GM18861 (cell line): Measurements from ENCODE around the gene HOXC12.

Source experiments
- ATAC-seq: cut with Tn5 transposase; IDR thresholded peaks from one replicate; pipeline ENCODE4 v1.9.1; 2021; ENCODE audit not compliant: unreplicated experiment

HOXC12 gene

DNA sequence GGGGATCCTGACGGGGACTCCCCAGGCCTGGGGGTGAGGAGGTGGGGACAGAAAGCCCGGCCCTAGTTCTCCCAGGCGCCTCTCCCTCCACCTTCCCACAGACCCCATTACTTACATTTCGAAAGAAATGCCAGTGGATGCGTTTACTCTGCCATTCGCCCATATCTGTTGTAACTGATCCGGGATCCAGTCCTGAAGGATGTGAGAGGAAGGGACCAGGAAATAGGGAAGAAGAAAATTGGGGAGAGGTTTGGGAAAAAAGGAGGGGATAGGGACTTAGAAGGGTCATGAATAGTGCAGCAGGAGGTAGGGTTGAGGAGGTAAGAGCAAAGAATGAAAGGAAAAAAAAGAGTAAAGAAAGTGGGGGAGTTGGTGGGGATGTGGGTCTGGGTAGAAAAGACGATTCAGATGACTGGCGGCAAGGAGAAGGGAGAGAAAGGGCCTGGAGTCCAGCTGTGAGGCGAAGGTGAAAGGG, 1.1 kb downstream of the HOXC12 start:
- no peak for ATAC-seq

DNA sequence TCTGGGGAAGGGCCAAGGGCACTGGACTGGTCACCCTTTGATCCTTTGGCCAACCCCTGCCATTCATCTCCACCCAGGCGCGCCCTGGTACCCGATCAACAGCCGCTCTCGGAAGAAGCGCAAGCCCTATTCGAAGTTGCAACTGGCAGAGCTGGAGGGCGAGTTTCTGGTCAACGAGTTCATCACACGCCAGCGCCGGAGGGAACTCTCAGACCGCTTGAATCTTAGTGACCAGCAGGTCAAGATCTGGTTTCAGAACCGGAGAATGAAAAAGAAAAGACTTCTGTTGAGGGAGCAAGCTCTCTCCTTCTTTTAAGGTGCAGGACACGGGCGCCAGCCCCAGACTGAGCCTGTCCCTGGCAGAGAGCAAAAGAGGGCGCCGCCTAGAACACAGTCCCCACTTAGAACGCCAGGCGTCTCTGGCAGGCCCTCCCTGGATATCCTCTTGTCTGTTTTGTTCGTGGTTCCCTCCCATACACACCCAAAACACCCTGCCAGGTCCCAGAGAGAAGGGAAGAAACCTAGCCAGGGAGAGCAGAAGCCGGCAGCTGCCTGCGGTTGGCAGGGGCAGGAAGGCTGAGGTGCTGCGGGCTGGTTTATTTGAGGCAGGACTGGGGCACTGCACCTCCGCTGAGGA, 1.7 kb downstream of the HOXC12 start:
- ATAC-seq = no peak

DNA sequence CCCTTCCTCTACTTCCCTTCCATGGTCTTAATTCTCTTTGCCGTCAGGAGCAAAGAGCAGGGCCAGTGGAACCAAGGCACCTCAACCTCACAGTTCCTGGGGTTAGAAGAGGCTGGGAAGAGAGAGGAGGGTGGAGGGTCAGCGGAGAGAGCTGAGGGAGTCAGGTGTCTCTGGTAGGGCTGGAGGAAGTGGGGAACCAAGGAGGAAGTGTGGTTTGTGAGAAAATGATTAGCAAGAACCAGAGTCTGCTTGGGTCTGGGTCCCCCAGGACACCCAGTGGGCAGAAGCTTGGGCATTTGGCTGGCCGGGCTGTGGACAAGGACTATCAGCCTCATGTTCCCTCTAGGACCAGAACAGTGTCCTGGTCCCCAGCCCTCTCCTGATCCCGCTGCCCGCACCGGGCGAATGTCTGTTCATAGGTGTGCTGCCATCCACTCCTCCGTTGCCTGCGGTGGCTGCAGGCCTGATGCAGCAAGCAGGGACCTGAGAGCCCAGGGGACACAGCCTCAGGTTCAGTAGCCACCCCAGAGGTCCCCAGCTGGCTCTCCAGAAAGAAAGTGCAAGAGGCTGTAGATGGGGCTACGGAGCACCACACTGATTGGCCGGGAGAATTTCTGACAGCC, 2.3 kb downstream of the HOXC12 start:
- ATAC-seq = no peak

DNA sequence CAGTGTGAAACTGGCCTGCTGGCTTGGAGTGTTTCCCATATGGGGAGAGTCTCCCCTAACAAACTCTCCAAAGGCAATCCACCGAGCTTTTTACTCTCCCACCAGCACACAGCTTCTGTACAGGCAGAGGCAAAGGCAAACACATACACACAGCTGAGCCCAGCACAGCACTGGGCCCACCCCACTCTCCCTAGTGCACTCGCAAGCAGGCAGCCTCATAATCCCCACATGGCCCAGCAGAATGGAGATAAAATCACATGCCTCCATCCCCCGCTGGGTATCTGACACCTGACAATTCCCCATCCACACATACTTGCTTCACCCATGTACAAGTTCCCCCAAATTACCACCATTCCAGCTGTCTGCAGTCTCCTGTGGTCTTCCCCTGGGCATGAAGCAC, 3.4 kb downstream of the HOXC12 start:
- ATAC-seq = no peak

DNA sequence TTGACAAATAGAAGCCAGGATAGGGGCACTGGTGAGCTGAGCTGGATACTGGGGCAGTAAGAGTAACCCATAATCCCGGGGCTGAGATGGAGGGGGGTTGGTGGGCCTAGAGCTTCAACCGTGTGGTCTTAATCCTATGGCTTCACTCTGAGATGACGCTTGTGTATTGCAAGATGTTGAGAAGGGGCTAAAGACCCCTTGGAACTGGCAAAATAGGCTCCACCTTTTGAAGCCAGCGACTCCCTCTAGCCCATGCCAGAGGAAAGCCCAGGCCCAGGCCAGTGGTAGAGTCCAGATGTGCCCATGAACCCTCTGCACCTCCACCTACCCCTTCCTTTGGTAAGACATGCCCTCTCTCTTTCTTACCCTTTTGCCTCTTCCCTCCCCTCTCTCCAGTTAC, 4.6 kb downstream of the HOXC12 start:
- ATAC-seq = no peak

DNA sequence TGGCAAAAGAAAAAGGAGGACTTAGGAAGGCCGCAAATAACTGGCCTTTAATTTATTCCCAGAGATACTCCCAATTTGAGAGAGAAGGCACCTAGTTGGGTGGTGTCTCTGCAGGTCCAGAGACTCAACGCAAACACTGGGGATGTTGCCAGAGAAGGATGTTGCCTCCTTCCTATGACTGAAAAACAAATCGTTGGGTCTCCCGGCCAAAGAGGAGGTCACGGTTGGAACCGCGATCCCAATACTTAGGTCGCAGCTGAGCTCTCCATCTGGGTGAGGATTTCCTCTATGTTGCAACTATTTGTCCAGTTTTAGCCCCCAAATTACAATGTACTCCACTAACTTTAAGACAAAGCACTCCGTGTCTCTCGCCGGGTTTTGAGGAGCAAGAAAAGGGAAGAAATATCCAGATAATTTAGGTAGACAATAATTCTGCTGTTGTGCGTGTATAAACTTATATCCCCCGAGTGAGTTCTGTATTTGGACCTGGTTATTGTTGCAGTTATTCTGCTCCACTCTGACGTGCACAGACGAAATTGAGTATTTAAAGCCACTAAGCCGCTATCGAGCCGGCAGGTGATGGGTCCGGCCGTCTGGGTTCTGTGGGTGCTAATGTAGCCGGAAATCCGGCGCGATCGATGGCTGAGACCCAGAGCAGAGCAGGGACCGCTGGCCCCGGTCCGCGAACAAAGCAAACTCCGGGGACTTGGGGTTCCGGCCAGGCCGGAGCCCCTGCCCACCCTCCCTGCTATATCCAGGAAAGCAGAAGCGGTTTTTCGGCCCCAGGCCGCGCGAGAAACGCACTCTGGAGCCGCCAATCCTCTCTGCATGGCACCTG, 5.7 kb downstream of the HOXC12 start:
- no peak for ATAC-seq

DNA sequence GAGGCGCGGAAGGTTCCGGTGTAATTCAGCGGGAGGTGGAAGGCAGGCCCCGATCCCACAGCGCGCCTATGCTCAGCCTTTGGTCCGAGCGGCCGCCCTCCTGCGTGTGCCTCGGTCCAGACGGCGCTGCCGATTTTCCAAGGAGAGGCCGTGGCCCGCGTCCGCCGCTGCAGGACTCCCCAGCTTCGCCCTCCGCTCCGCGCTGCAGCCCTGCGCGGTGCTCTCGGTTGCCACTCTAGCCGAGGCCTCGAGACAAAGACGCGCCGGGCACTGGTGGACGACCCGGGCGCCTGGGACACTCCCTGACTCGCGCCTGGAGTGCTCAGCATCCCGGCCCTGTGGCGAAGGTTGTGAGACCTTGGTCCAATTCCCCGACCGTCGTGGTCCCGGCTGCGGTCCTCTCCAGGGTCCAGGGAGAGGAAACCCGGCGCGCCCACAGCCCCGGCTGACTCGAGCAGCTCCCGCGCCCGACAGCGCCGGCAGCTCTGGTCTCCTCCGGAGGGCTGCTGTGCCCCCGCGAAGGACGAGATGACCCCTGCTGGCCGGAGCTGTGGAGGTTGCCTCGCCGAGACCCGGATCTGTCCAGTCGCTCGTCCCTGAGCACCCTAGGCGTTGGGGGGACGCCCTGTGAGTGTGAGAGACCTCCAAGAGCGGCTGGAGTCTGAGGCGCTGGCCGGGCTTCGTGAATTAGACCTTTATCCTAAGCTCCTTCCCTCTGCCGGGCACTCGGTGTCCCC, 6.5 kb downstream of the HOXC12 start:
- ATAC-seq = no peak

DNA sequence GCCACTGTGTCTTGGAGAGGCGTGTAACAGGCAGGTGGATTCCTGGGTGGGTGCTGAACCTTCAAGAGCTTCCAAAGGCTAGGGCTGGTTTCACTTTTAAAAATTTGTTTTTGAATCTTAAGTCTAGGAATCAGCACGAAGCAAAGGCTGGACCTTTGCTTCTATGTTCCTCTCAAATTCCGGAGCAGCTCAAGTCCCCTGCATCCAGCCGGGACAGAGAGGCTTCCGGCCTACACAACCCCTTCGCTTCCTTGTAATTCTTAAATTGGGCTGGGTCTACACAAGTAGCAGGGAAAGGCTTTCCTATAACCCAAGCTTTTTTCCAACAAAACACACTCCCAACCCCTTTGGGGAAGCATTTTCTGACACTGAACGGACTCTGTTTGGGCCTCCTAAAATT, 8.3 kb downstream of the HOXC12 start:
- no peak for ATAC-seq

DNA sequence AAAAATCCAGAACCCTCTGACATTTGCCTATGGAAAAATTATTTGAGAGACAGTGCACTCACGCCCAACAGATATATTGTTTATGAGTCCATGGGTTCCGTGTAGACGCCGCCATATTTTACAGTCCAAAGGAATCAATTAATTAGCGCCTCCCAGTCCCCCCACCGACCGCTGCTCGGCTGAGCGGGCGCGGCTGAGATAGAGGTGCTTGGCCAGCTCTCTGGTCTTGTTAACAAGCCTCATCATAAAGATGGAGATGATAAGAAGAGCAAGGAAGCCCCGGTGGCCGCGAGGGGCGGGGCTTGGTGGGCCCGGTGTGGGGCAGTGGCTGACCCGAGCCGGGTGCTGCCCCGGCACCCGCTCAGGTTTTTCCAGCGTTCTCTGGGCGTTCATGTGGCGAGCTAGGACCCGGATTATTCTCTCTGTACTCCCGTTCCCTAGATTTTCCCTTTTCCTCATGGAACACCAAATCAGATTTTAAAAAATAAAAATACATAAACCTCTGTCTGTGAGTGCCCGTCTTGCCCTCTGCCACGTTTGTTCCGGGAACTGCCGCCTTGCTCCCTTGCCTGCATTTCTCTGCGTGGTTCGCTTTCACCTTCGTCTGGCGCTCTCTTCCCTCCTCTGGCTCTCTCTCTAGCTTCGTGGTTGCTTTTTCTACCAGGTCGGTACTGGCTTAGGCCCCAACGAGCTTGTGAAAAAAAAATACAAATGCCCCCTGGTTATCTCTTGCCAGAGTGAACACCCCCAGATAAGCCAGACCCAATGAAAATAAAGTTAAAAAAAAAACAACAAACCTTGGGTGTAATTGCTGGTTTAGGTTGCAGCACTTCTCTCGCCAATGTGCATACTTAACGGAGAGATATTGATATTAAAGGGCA, 9.0 kb downstream of the HOXC12 start:
- no peak for ATAC-seq

DNA sequence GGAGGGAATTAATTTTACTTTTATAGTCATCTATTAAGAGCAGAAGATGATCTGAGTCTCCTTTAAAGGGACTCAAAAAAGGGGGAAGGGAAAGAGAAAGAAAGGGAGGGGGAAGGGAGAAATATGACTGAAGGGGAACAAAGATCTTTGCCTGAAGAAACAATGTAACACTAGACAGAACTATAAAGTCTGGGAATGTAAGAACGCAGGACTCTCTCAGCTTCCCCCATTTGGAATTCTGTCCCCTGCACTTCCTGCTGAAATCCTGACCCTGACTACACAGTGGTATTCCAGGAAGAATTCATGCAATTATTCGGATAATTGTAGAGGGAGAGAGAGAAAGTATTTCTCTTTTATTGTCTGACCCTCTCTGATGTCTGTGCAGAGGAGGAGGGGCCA, 9.6 kb downstream of the HOXC12 start:
- ATAC-seq = no peak

DNA sequence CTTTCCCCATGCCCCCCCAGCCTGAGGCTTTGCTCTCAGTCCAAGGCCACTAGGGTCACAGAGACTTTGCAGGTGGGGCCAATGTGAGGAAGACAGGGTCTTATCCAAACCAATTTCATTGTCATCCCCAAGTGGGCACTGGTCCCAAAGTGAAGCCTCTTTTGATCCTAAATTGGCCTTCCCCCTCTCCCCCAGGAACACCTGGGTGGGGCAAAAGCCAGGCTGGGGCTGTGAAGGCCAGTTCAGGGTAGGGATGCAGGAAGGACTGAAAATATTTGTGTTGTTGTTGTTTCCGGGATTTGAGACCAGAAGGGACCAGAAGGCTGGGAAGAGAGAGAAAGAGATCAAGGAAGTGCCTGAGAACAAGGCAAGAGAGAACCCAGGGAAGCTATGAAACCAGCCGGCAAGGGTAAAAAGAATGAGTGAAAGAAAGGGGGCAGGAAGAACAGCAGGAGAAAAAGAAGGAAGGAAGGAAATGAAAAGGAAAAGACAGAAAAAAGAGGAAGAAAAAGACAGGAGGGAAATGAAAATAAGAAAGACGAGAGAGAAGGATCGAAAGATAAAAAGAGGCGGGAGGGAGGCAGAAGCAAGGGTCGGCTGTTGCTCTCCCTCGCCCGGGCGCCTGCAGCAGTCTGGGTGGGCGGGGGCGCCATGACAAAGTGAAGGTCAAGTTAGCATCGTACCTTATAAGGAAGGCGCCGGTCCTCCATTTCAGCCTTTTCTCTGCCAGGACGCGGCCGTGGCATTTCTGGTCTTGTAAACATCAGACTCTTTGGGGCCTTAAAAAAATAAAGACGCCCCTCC, 10.8 kb downstream of the HOXC12 start:
- ATAC-seq = no peak

DNA sequence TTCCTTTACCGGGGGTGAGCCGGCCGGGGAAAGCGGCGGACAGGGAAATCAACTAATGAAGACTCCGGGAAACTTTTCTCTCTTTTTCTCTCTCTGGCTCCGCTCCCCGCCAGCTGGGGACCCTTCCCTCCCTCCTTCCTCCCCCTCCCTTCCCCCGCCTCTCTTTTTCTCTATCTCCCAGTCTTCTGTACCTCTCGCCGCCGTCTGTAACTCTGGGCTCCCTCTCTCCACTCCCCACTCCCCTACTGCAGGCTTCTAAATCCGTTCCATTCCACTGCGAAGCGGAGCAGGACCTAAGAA, 11.3 kb downstream of the HOXC12 start:
- no peak for ATAC-seq

DNA sequence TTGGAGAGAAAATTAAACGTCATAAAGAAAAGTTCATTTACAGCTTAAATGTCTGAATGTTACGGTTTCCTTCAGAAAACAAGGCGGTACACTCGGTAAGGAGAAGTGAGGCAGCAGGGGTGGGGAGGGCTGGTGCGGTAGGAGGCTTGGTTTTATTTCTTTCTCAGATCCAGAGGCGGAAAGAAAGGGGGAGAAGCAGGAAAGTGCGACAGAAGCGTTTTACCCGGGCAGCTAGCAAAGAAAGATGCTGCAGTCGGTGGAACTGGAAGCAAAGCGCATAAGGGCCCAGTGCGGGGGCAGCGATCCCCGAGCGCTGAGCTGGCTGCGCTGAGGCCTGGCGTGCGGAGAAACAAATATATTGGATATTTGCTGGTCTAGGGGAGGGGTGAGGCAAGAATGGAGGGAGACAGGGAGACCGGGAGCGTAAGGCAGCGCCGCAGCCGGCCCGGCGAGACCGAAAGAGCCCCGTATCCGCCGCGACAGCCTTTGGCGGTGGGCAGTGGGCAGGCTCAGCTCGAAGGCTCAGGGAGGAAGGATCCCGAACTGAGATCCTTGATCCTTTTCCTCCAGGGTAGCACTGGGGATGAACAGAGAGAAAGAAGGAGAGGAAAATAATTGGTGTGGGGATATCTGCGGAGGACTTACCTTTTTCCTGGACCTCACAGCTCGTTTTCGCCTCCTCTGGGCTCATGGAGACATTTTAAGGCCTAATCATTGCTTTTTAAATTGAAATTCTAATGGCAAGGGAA, 11.9 kb downstream of the HOXC12 start:
- no peak for ATAC-seq

DNA sequence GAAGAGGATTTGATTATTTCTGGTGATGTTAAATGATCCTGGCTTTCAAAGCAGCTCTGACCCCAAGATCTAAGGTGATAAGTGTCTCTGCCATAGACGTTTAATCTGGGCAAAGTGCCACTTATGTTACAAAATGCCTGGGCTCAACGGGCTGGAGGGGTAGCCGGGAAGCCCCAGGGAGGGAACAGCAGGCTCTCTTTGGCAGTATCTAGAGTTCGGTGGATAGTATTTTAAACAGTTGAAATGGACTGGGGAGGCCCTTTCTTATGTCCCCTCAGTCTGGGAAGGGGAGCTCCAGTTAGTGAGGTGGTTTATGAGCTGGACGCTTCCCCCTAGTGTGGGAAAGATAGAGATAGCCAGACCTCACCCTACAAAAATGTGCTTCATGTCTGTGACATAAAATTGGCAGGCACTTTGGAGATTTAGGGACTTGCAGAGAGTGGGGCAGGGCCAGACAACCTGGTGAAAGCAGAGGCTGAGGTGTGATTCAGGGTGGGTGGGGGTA, 12.8 kb downstream of the HOXC12 start:
- no peak for ATAC-seq

DNA sequence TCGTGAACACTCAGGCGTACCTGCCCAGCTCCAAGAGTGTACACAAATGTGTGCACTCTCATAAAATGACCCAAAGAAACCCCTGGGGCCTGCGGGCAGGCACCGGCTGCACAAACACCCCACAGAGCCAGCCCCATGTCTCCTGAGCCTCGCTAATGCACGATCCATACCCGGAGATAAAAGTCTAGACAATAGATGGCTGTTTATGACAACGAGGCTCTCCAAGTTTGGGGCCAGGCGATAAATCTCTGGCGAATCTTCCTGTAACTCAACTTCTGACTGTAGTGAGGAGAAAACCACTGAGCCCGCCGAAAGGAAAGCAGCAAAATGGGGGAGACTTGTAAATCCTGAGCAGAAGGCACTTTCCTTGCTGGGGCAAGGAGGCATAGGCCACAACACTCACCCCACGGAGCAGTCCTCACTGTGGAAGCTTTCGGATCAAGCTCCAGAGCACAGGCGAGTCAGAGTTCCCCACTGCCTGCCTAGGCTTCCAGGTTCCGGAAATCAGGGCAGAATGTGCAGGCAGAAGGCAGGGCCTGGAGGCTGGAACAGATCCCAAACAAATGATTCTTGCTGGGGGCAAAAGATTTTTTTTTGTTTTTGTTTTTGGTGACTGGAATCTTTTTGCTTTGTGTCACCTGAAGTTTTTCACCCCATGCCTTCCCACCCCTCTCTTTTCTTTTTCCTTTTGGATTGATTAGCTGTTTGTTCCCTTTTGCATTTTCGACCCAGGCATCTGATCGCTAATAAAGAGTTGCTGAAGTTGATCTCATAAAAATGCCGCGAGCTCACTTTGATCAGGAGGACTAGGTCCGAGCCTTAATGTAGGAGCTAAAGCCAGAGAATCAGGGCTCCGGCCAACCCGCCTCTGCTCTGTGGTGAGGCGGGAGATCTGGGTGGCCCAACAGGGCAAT, 13.8 kb downstream of the HOXC12 start:
- ATAC-seq = no peak

DNA sequence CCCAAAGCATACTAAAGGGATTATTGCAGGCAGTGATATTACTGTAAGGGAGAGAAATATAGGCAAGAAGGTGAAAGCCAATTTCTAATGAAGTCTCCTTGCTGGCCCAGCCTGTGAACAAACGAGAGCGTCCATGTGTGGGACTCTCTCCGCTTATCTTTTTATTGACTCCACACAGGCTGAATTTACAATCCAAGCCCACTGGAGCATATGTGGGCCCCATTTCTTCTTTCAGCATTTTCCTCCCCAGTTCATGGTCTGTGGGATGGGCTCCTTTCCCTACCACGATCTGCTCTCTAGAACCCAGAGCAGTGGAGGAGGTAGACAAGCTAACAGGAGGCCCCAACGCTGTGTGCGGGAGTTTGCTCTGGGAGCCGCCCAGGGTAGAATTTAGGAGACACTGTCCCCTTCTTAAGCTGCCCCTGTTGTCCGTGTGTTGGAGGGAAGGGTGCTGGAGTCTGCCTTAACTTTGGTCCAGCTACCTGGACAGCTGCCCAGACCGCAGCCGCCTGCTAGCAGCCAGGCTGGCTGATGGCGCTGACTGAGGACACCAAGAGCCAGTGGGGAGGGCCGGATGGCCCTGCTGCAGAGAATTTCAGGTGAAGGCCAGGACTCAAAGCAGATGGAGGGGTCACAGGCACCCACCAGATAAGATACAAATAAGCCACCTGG, 15.0 kb downstream of the HOXC12 start:
- no peak for ATAC-seq

DNA sequence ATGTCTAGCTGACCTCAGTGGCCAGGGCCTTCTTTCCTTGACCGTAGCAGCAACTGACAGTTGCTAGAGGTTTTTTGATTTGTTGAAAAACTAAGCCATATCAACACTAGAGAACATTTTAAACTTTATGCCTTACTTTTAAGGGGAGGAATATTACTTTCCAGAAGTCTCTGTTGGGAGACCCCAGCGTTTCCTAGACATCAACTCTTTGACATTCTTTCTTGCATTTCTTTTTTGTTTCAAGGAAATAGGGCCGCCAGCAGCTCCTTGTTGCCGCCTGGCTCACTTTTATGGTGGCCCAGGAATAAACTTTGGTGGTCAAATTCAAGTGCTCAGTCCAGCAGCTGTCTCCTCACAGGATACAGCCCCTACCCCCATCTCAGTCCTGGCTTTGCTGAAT, 15.7 kb downstream of the HOXC12 start:
- ATAC-seq = no peak
